ENCODE data around the gene CA12.

- TF ChIP-seq EZH2 (IDR thresholded peaks at IDR 0.05): no peak
- no peak for TF ChIP-seq POLR2AphosphoS5 (IDR thresholded peaks at IDR 0.05; ENCODE audit: borderline replicate concordance, low read depth, low read length)
- TF ChIP-seq FOXP2 (optimal IDR thresholded peaks at IDR 0.05; ENCODE audit: control extremely low read depth, extremely low read length, insufficient read depth): no peak
These were observed 2.0 kb downstream of the CA12 start for GRCh38 chr15:63379492-63380150.
